GM20431 (cell line): ENCODE results near the gene EYA3.

Experiments
- in situ Hi-C: fragments of 300-500 bp; cut with MseI, MboI; formaldehyde crosslinking; loops from one replicate; pipeline ENCODE4 v1.15.0; 2020; ENCODE audit warnings: low sequenced_read_pairs; ENCODE audit not compliant: unreplicated experiment

The EYA3 gene

GRCh38 chr1:28088168-28088961, at the start of gene EYA3:
TSS of gene EYA3 (minus strand) at chr1:28088610. CDS start at chr1:28058026, 30,584 bp downstream.
- in situ Hi-C loops = no loop called here

- in situ Hi-C loops = no loop called here
Observed at GRCh38 chr1:28136922-28137613, 48.7 kb upstream of the EYA3 start.

- in situ Hi-C loops = no loop called here
Observed at GRCh38 chr1:28136169-28136921, 47.9 kb upstream of the EYA3 start.

- in situ Hi-C loops = no loop called here
Observed at GRCh38 chr1:28135371-28136168, 47.2 kb upstream of the EYA3 start.

- in situ Hi-C loops = no loop called here
Observed at GRCh38 chr1:28134651-28135207, 46.3 kb upstream of the EYA3 start.

- in situ Hi-C loops = no loop called here
Observed at GRCh38 chr1:28132171-28133167, 44.1 kb upstream of the EYA3 start.

- in situ Hi-C loops = no loop called here
Observed at GRCh38 chr1:28130901-28131300, 42.5 kb upstream of the EYA3 start.

GRCh38 chr1:28129150-28129549, 40.7 kb upstream of the EYA3 start:
- in situ Hi-C loops = no loop called here

- in situ Hi-C loops = no loop called here
Observed at GRCh38 chr1:28127617-28128257, 39.3 kb upstream of the EYA3 start.

- in situ Hi-C loops = no loop called here
Observed at GRCh38 chr1:28126783-28127490, 38.5 kb upstream of the EYA3 start.

GRCh38 chr1:28126212-28126611, 37.8 kb upstream of the EYA3 start:
- in situ Hi-C loops = no loop called here

- in situ Hi-C loops = no loop called here
Observed at GRCh38 chr1:28123461-28123961, 35.1 kb upstream of the EYA3 start.

GRCh38 chr1:28122183-28122582, 33.8 kb upstream of the EYA3 start:
- in situ Hi-C loops = no loop called here

GRCh38 chr1:28119556-28119955, 31.1 kb upstream of the EYA3 start:
- in situ Hi-C loops = no loop called here

GRCh38 chr1:28118640-28119307, 30.4 kb upstream of the EYA3 start:
- in situ Hi-C loops = no loop called here

- in situ Hi-C loops = no loop called here
Observed at GRCh38 chr1:28115267-28115666, 26.9 kb upstream of the EYA3 start.

GRCh38 chr1:28114844-28115243, 26.4 kb upstream of the EYA3 start:
- in situ Hi-C loops = no loop called here
